OCI-LY3 (cell line): ENCODE data around the gene GPR137.
A peak's percentile ranks its signal among the peaks of the same experiment; 100 is the strongest.

Experiments used
- H2AFZ ChIP-seq: fragments of 200-600, 300-600 bp; shearing (Covaris generic); 2 replicates; pipeline ENCODE4 v1.6.0; 2014; ENCODE audit warnings: antibody characterized with exemption, low read depth, low read length
- H3K27ac ChIP-seq: fragments of 200-600, 300-600 bp; sonication (generic); 2 replicates; pipeline ENCODE4 v1.5.1; 2014; ENCODE audit warnings: mild to moderate bottlenecking, low read length, moderate library complexity, mixed read lengths
- H3K27me3 ChIP-seq: fragments of 200-600, 300-600 bp; sonication (generic); 2 replicates; pipeline ENCODE4 v1.6.1; 2014; ENCODE audit warnings: low read depth, low read length, mixed read lengths
- H3K36me3 ChIP-seq: fragments of 200-600, 300-600 bp; sonication (generic); replicated peaks from 2 replicates; pipeline ENCODE3; 2014; ENCODE audit warnings: low read depth, low read length, mixed read lengths
- H3K4me1 ChIP-seq: fragments of 300-600, 200-600 bp; sonication (generic); 2 replicates; pipeline ENCODE4 v1.6.1; 2014; ENCODE audit warnings: low read length, mixed read lengths
- H3K4me2 ChIP-seq: fragments of 200-600, 300-600 bp; sonication (generic); 2 replicates; pipeline ENCODE4 v1.6.1; 2014; ENCODE audit warnings: low read length, mixed read lengths
- H3K4me3 ChIP-seq: fragments of 300-600, 200-600 bp; sonication (generic); 2 replicates; pipeline ENCODE4 v1.5.1; 2014; ENCODE audit warnings: antibody characterized with exemption, mild to moderate bottlenecking, low read length, moderate library complexity
- H3K79me2 ChIP-seq: fragments of 300-600, 200-600 bp; shearing (Covaris generic); 2 replicates; pipeline ENCODE4 v1.6.1; 2014; ENCODE audit warnings: mild to moderate bottlenecking, low read length, mixed read lengths
- H3K9ac ChIP-seq: fragments of 300-600, 200-600 bp; shearing (Covaris generic); 2 replicates; pipeline ENCODE4 v1.6.0; 2014; ENCODE audit warnings: mild to moderate bottlenecking, low read length, moderate library complexity
- H3K9me3 ChIP-seq: fragments of 200-600, 300-600 bp; shearing (Covaris generic); 2 replicates; pipeline ENCODE4 v1.6.1; 2014; ENCODE audit warnings: low read length, mixed read lengths; ENCODE audit not compliant: insufficient read depth
- H4K20me1 ChIP-seq: fragments of 200-600, 300-600 bp; sonication (generic); 2 replicates; pipeline ENCODE4 v1.6.1; 2016; ENCODE audit warnings: low read length, mixed read lengths; ENCODE audit not compliant: insufficient read depth
- EZH2phosphoT487 ChIP-seq: fragments of 200-600 bp; shearing (Covaris generic); IDR thresholded peaks from 2 replicates; pipeline ENCODE4 v1.6.1; 2018; ENCODE audit warnings: antibody characterized with exemption, mixed run types, low read depth
- TF ChIP-seq, protein P1 (sequence below): fragments of 200-600, 300-600 bp; sonication (generic); IDR thresholded peaks from 2 replicates; pipeline ENCODE4 v1.5.1; 2014; ENCODE audit warnings: antibody characterized with exemption, low read length, low read depth

The GPR137 gene

DNA sequence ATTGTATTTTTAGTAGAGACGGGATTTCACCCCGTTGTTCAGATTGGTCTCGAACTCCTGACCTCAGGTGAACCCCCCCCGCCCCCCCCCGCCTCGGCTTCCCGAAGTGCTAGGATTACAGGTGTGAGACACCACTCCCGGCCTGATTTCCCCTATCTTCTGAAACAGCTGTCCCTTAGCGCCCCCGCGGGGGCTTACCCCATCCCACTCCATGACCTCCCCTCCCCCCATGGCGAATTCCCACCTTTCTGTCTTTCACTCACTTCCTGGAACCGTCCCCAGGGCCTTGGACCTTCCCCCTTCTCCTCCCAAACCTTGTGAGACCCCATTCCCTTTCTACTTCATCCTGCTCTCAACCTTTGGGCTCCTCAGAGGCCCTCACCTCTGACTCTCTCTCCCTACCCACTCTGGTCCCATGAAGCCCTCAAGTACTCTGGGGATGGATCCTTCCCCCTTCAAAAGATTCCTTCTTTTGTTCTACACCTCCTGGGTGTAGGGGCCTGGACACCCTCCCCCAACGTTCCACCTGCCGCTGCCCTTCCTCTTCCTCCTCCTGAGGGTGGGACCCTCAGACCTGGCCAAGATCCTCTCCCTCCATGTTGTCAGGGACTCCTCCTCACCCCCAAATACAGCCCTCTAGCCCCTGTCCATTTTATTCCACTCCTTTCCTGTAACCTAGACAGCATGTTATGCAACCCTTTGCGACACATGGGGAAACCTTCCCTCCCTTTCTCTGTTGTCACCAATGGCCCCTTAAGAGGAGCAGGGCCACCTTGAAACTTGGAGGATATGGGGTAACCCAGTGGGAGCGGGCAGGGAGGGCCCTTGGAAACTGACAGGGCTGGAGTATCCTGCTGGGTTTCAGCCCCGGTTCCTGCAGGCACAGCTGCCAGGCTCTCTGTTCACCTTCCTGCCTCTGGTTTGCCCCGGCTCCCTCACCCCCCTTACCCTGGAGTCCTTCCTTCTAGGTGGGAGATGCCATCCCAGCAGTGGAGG lies 33.4 kb downstream of the GPR137 start:
- Histone ChIP-seq H3K79me2 (peaks cover 35% of the 10 kb centered on the region), H3K4me2 (peak overlapping the region; percentile 72), H3K27me3 (no peaks in the 10 kb centered on the region), H3K9ac (peak overlapping the region; percentile 90), H4K20me1 (no peaks in the 10 kb centered on the region), H3K27ac (peak overlapping the region; percentile 93), H2AFZ (no peak overlapping the region), H3K9me3 (no peaks in the 10 kb centered on the region), H3K4me3 (peak overlapping the region; percentile 85), H3K4me1 (peaks cover 14% of the 10 kb centered on the region), H3K36me3 (peaks cover 22% of the 10 kb centered on the region)
- TF ChIP-seq, protein P1, sequence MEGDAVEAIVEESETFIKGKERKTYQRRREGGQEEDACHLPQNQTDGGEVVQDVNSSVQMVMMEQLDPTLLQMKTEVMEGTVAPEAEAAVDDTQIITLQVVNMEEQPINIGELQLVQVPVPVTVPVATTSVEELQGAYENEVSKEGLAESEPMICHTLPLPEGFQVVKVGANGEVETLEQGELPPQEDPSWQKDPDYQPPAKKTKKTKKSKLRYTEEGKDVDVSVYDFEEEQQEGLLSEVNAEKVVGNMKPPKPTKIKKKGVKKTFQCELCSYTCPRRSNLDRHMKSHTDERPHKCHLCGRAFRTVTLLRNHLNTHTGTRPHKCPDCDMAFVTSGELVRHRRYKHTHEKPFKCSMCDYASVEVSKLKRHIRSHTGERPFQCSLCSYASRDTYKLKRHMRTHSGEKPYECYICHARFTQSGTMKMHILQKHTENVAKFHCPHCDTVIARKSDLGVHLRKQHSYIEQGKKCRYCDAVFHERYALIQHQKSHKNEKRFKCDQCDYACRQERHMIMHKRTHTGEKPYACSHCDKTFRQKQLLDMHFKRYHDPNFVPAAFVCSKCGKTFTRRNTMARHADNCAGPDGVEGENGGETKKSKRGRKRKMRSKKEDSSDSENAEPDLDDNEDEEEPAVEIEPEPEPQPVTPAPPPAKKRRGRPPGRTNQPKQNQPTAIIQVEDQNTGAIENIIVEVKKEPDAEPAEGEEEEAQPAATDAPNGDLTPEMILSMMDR, result no peak
- TF ChIP-seq EZH2phosphoT487, result no peak

DNA sequence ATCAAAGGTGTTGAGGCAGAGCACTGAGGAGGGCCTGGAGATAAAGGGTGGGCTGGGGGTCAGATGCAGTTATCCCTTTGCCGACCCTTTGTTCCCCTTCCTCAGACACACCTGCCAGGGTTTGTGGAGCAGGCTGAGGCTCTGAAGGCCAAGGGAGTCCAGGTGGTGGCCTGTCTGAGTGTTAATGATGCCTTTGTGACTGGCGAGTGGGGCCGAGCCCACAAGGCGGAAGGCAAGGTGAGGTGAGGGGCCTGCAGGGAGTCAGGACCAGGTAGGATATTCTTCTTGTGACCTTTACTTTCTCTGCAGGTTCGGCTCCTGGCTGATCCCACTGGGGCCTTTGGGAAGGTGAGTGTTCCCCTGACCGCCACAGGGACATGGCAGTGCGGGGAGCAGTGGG lies 34.9 kb downstream of the GPR137 start:
- H3K79me2 ChIP-seq, result peaks cover 29% of the 10 kb centered on the region
- no peaks in the 10 kb centered on the region for H3K27me3 ChIP-seq
- H3K9ac ChIP-seq, result no peak overlapping the region
- no peak overlapping the region for H2AFZ ChIP-seq
- H3K9me3 ChIP-seq, result no peaks in the 10 kb centered on the region
- peaks cover 16% of the 10 kb centered on the region for H3K36me3 ChIP-seq
- H4K20me1 ChIP-seq, result no peaks in the 10 kb centered on the region
- H3K4me1 ChIP-seq, result peaks cover 14% of the 10 kb centered on the region
- TF ChIP-seq, protein P1, result no peak
- TF ChIP-seq EZH2phosphoT487, result no peak
- no peak overlapping the region for H3K4me3 ChIP-seq
- no peak overlapping the region for H3K27ac ChIP-seq
- H3K4me2 ChIP-seq, result no peak overlapping the region

DNA sequence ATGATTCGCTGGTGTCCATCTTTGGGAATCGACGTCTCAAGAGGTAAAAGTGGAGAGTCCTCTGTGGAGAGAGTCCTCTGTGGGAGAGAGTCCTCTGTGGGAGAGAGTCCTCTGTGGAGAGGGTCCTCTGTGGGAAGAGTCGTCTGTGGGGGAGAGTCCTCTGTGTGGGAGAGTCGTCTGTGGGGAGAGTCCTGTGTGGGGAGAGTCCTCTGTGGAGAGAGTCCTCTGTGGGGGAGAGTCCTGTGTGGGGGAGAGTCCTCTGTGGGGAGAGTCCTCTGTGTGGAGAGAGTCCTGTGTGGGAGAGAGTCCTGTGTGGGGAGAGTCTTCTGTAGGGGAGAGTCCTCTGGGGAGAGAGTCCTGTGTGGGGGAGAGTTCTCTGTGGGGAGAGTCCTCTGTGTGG lies 35.4 kb downstream of the GPR137 start:
- H3K4me2 ChIP-seq, result no peak overlapping the region
- no peak overlapping the region for H3K9ac ChIP-seq
- no peaks in the 10 kb centered on the region for H3K27me3 ChIP-seq
- TF ChIP-seq, protein P1, result no peak
- no peak for TF ChIP-seq EZH2phosphoT487
- no peaks in the 10 kb centered on the region for H4K20me1 ChIP-seq
- H3K36me3 ChIP-seq, result peaks cover 14% of the 10 kb centered on the region
- H3K9me3 ChIP-seq, result no peaks in the 10 kb centered on the region
- H3K4me1 ChIP-seq, result peaks cover 13% of the 10 kb centered on the region
- peaks cover 24% of the 10 kb centered on the region for H3K79me2 ChIP-seq
- H3K27ac ChIP-seq, result no peak overlapping the region
- H2AFZ ChIP-seq, result no peak overlapping the region
- H3K4me3 ChIP-seq, result no peak overlapping the region

DNA sequence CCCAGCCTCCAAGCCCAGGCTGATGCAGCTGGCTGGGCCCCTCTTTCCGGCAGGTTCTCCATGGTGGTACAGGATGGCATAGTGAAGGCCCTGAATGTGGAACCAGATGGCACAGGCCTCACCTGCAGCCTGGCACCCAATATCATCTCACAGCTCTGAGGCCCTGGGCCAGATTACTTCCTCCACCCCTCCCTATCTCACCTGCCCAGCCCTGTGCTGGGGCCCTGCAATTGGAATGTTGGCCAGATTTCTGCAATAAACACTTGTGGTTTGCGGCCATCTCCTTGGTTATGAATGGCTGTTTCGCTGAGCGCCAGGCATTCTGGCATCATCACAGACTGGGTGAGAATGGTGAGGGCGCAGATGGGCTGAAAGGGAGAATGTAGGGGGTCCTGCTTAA lies 35.9 kb downstream of the GPR137 start:
- no peak overlapping the region for H3K9ac ChIP-seq
- peaks cover 8% of the 10 kb centered on the region for H3K4me1 ChIP-seq
- H3K79me2 ChIP-seq, result peaks cover 19% of the 10 kb centered on the region
- H3K4me3 ChIP-seq, result no peak overlapping the region
- peaks cover 13% of the 10 kb centered on the region for H3K36me3 ChIP-seq
- no peak overlapping the region for H2AFZ ChIP-seq
- H3K27me3 ChIP-seq, result no peaks in the 10 kb centered on the region
- no peak overlapping the region for H3K27ac ChIP-seq
- no peak overlapping the region for H3K4me2 ChIP-seq
- TF ChIP-seq EZH2phosphoT487, result no peak
- TF ChIP-seq, protein P1, result no peak
- no peaks in the 10 kb centered on the region for H4K20me1 ChIP-seq
- no peaks in the 10 kb centered on the region for H3K9me3 ChIP-seq
